GM18526 (cell line): ENCODE measurements around the gene APBA1.

Source experiments
- POLR2A ChIP-seq: IDR thresholded peaks from 3 replicates; pipeline ENCODE4 v1.6.1; 2011; ENCODE audit not compliant: insufficient read length; ENCODE audit errors: extremely low read depth

APBA1 gene

DNA sequence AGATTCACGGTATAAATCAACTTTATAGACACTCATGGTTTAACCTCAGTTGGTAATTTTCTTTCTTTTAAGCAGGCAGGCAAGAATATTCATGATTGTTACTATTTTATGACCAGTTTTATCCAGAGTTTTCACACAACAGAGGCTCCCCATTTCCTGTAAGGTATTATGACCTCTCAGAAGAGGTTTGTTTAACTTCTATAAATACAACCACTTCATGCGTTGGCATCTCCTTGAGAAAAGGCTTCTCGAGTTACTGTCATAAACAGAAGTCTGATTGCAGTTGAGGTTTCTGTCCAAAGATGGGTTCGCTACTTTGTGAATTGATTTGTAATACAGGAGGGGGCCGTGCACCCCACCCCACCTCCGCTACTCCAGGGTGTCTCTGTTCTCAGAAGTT is 291.9 kb downstream of the APBA1 start:
- no peak for TF ChIP-seq POLR2A

DNA sequence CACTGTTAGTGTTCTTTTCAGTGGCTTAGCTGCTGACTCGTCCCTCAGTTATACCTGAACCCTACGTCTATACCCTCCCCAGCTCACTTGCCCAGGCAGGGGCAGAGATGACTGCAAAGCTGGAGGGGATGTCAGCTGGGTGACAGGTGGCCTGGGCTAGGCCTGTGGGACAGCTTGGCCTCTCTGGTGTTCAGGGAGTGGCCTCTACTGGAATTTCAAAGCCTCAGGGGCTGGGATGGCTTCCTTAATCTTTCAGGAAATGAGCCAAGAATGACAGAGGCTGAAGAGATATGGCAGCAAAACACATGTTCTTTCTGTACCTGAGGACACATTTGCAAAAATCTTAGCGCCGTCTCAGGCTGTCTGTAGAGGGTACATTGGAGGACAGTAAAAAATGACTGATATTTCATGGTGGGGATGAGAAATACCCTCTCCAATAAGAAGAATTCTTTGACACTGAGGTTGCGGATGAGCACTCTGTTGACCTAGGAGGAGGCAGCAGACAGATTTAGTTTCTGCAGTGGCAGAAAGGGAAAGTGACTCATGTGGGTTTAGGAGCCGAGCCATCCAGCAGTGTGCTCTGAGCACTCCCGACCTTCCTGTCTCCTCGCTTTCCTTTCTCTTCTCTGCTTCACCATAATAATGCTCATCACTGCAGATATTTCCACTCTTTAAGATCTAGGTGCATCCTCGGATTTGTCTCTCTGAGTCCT is 292.7 kb downstream of the APBA1 start:
- TF ChIP-seq POLR2A: no peak

DNA sequence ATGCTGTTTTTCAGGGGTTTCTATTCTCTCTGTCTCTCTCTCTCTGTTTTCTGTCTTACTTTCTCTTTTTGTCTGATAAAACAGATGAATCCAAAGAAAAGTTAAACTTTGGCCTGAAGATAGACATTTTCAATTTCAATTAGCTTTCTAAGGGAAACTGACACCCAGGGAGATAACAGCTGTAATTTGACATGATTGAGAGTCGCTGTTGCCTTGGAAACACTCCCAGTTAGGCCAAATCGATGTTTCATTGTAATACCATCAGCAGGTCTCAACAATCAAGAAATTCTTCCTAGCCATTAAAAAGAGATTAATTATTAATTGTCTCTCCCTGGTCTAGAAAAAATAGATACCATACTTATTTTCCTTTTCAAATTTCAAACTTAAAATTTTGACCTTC is 294.2 kb downstream of the APBA1 start:
- no peak for TF ChIP-seq POLR2A
